Panc1 (cell line): ENCODE data around the gene ZRANB1. TPM values are rescaled to one million over a fixed set of nuclear protein-coding genes. Genes with fewer than 3 reads are reported as not detected.

Experiments
- ATAC-seq: fragments of 200-7000 bp; cut with Tn5 transposase; 2 replicates; pipeline ENCODE4 v1.9.1; 2020; ENCODE audit warnings: mild to moderate bottlenecking, moderate library complexity
- BruUV-seq: library from RNA; stranded (reverse); fragments of 400-500 nt; replicated peaks from 2 replicates; lab custom pipeline; 2021; lab: Mats Ljungman, UMichigan
- CTCF ChIA-PET: fragments of 300-600 bp; sonication (Branson Sonifier 250); formaldehyde crosslinking; loops from one replicate; lab custom pipeline; 2022; ENCODE audit warnings: antibody characterized with exemption; lab: Charles Lee
- POLR2A ChIA-PET: fragments of 300-600 bp; sonication (Branson Sonifier 250); formaldehyde crosslinking; loops from one replicate; lab custom pipeline; 2022; ENCODE audit warnings: antibody characterized with exemption; lab: Charles Lee
- DNase-seq: peaks from one replicate; pipeline ENCODE4 v3.0.0-alpha.2; 2010; ENCODE audit warnings: low read depth, low spot score
- H3K27ac ChIP-seq: 2 replicates; pipeline ENCODE4 v1.5.1; 2011; ENCODE audit warnings: mild to moderate bottlenecking, low read length, inconsistent platforms
- H3K27me3 ChIP-seq: fragments of 200-500 bp; sonication (Bioruptor generic); 2 replicates; pipeline ENCODE4 v1.6.0; 2014; ENCODE audit warnings: low read length, inconsistent platforms; ENCODE audit not compliant: control insufficient read depth, insufficient read depth
- H3K36me3 ChIP-seq: fragments of 200-500 bp; sonication (Bioruptor generic); 2 replicates; pipeline ENCODE4 v1.5.1; 2014; ENCODE audit warnings: inconsistent platforms, mild to moderate bottlenecking, low read length, moderate library complexity; ENCODE audit not compliant: control insufficient read depth, insufficient read depth
- H3K4me1 ChIP-seq: 2 replicates; pipeline ENCODE4 v1.5.1; 2011; ENCODE audit warnings: inconsistent platforms, mild to moderate bottlenecking, low read length, moderate library complexity; ENCODE audit not compliant: control insufficient read depth, insufficient read depth
- H3K4me3 ChIP-seq, 2 experiments: 2 replicates each; pipeline ENCODE4 v1.5.1; 2011 to 2012; ENCODE audit warnings: low read depth in 2 of 2, low read length in 2 of 2, mild to moderate bottlenecking in 2 of 2, inconsistent platforms in 1 of 2, moderate library complexity in 1 of 2
- H3K9me3 ChIP-seq: fragments of 200-500 bp; sonication (Bioruptor generic); 2 replicates; pipeline ENCODE4 v1.5.1; 2014; ENCODE audit warnings: low read depth, mild to moderate bottlenecking, inconsistent platforms, low read length, moderate library complexity; ENCODE audit not compliant: control insufficient read depth, insufficient read depth
- CTCF ChIP-seq: fragments of 450-650 bp; IDR thresholded peaks from 2 replicates; pipeline ENCODE4 v1.5.1; 2017; ENCODE audit warnings: mild to moderate bottlenecking
- POLR2AphosphoS5 ChIP-seq: IDR thresholded peaks from 2 replicates; pipeline ENCODE4 v1.6.1; 2012; ENCODE audit warnings: mild to moderate bottlenecking, low read depth, low read length, moderate library complexity
- REST ChIP-seq, 2 experiments: IDR thresholded peaks; 2 replicates each; pipeline ENCODE4 v1.6.1; 2011 to 2012; ENCODE audit warnings: low read depth in 2 of 2, control low read depth in 1 of 2, low read length in 1 of 2, mild to moderate bottlenecking in 1 of 2, moderate library complexity in 1 of 2; ENCODE audit not compliant: insufficient read depth in 1 of 2
- SIN3A ChIP-seq: IDR thresholded peaks from 2 replicates; pipeline ENCODE4 v1.6.1; 2012; ENCODE audit warnings: low read depth, mild to moderate bottlenecking, low read length, moderate library complexity, borderline replicate concordance; ENCODE audit not compliant: insufficient read depth
- TCF7L2 ChIP-seq: IDR thresholded peaks from 2 replicates; pipeline ENCODE4 v1.6.1; 2011; ENCODE audit warnings: mild to moderate bottlenecking, low read depth, low read length, inconsistent platforms
- in situ Hi-C: cut with HindIII; loops from 2 replicates; pipeline ENCODE4 v1.10.0; 2016; ENCODE audit warnings: low sequenced_read_pairs, low pct_unique_long_range_greater_than_20kb
- intact Hi-C: fragments of 100-400 bp; cut with micrococcal nuclease; formaldehyde crosslinking; loops from one replicate; pipeline ENCODE4 v1.10.0; 2022; ENCODE audit not compliant: unreplicated experiment
- total RNA-seq: library from RNA; stranded (reverse); gene quantifications from one replicate; pipeline ENCODE4 v1.2.1, GENCODE V29; 2021; ENCODE audit not compliant: unreplicated experiment

Gene ZRANB1
- total RNA-seq, 1 experiment from 2014 or later: 23.2 TPM

- no TSS peak for BruUV-seq
- DNase-seq (no peak), ATAC-seq (no peak)
- TF ChIP-seq TCF7L2 (no peak), SIN3A (no peak), REST (IDR thresholded peaks at IDR 0.05; ENCODE audit: insufficient read depth in 1 of 2, low read depth in 2 of 2, low read length in 1 of 2) (no peak), POLR2AphosphoS5 (no peak), CTCF (no peak)
- Histone ChIP-seq H3K27me3 (no peaks in the 10 kb centered on the region), H3K4me1 (no peaks in the 10 kb centered on the region), H3K36me3 (no peaks in the 10 kb centered on the region; the same call in none of the 2 replicates), H3K9me3 (no peaks in the 10 kb centered on the region), H3K27ac (no peak overlapping the region), H3K4me3 (no peak overlapping the region)
- ChIA-PET POLR2A (no interaction called here), CTCF (no interaction called here)
- in situ Hi-C loops (no loop called here), intact Hi-C loops (no loop called here)
Measured at GRCh38 chr10:125012851-125013528, 71.1 kb downstream of the ZRANB1 start.

- POLR2A ChIA-PET: no interaction called here
- intact Hi-C loops: no loop called here
- TF ChIP-seq REST (IDR thresholded peaks at IDR 0.05; ENCODE audit: insufficient read depth in 1 of 2, low read depth in 2 of 2, low read length in 1 of 2) (no peak), SIN3A (no peak), POLR2AphosphoS5 (no peak), TCF7L2 (no peak), CTCF (no peak)
- CTCF ChIA-PET: no interaction called here
- H3K9me3 ChIP-seq: no peaks in the 10 kb centered on the region
- H3K27ac ChIP-seq: no peak overlapping the region
- no TSS peak for BruUV-seq
- ATAC-seq: no peak
- no peaks in the 10 kb centered on the region; the same call in none of the 2 replicates for H3K36me3 ChIP-seq
- no peak for DNase-seq
- no peaks in the 10 kb centered on the region for H3K4me1 ChIP-seq
- H3K4me3 ChIP-seq: no peak overlapping the region
- in situ Hi-C loops: no loop called here
- no peaks in the 10 kb centered on the region for H3K27me3 ChIP-seq
Measured at GRCh38 chr10:125013529-125013872, 71.6 kb downstream of the ZRANB1 start.
